Fibroblast of pulmonary artery (primary cell): ENCODE data around the gene PF4V1.
A peak's percentile ranks its signal among the peaks of the same experiment; 100 is the strongest.

Experiments
- DNase-seq: peaks from one replicate; pipeline ENCODE4 v3.0.0-alpha.2; 2010; ENCODE audit warnings: low read depth
- H3K4me3 ChIP-seq: replicated peaks from 2 replicates; pipeline ENCODE4 v1.5.1; 2011; ENCODE audit warnings: low read depth, mild to moderate bottlenecking, control low read depth, low read length, moderate library complexity
- CTCF ChIP-seq: IDR thresholded peaks from 2 replicates; pipeline ENCODE4 v1.5.1; 2011; ENCODE audit warnings: mild to moderate bottlenecking, control low read depth, low read length, inconsistent platforms; ENCODE audit errors: missing control alignments

Gene PF4V1

GRCh38 chr4:73832651-73833237 lies 20.4 kb upstream of the PF4V1 start:
- H3K4me3 ChIP-seq, result no peak overlapping the region
- DNase-seq, result no peak
- no peak for TF ChIP-seq CTCF

- DNase-seq, result peak; percentile 70
Observed at GRCh38 chr4:73836373-73837279, 16.5 kb upstream of the PF4V1 start, which contains the start of gene CXCL6. Gene CXCL6 (plus strand): TSS chr4:73836678. CDS start chr4:73836751, 73 bp downstream.

GRCh38 chr4:73839071-73839470 lies 14.0 kb upstream of the PF4V1 start:
- TF ChIP-seq CTCF, result no peak
- peak overlapping the region; percentile 67 for H3K4me3 ChIP-seq
- DNase-seq, result no peak

More at GRCh38 chr4:73836373-73837279, 16.5 kb upstream of the PF4V1 start, which contains the start of gene CXCL6:
- no peak for TF ChIP-seq CTCF
- peak within 1 kb of the TSS; percentile 67 for H3K4me3 ChIP-seq

- DNase-seq, result no peak
- TF ChIP-seq CTCF, result no peak
- no peak overlapping the region for H3K4me3 ChIP-seq
Observed at GRCh38 chr4:73839715-73840114, 13.4 kb upstream of the PF4V1 start.

GRCh38 chr4:73841243-73841925 lies 11.7 kb upstream of the PF4V1 start:
- TF ChIP-seq CTCF, result no peak
- no peak overlapping the region for H3K4me3 ChIP-seq
- DNase-seq, result no peak

- no peak for TF ChIP-seq CTCF
- DNase-seq, result no peak
- no peak overlapping the region for H3K4me3 ChIP-seq
Observed at GRCh38 chr4:73842696-73843095, 10.4 kb upstream of the PF4V1 start.
